HUDEP-2 (cell line): ENCODE measurements around the gene PTPRD.

Experiments used
- DNase-seq, 76 experiments: peaks; one replicate each; lab custom pipeline; 2025; ENCODE audit not compliant: unreplicated experiment in 76 of 76; lab: John Stamatoyannopoulos, UW

Gene PTPRD

GRCh38 chr9:8585036-8585435, 2027.8 kb downstream of the PTPRD start:
- DNase-seq, result no peak

- DNase-seq, result no peak
Measured at GRCh38 chr9:8579661-8580060, 2033.1 kb downstream of the PTPRD start.

- DNase-seq, result no peak
Measured at GRCh38 chr9:8576741-8577140, 2036.1 kb downstream of the PTPRD start.

- DNase-seq, result no peak
Measured at GRCh38 chr9:8574846-8575245, 2038.0 kb downstream of the PTPRD start.

- DNase-seq, result no peak
Measured at GRCh38 chr9:8572209-8572608, 2040.6 kb downstream of the PTPRD start.

GRCh38 chr9:8571643-8572042, 2041.2 kb downstream of the PTPRD start:
- no peak for DNase-seq

GRCh38 chr9:8570776-8571175, 2042.0 kb downstream of the PTPRD start:
- DNase-seq, result no peak

- no peak for DNase-seq
Measured at GRCh38 chr9:8569823-8570222, 2043.0 kb downstream of the PTPRD start.

- DNase-seq, result no peak
Measured at GRCh38 chr9:8567963-8568579, 2044.7 kb downstream of the PTPRD start.

GRCh38 chr9:8564960-8565359, 2047.8 kb downstream of the PTPRD start:
- DNase-seq, result no peak

- no peak for DNase-seq
Measured at GRCh38 chr9:8560560-8561525, 2052.0 kb downstream of the PTPRD start.

GRCh38 chr9:8558176-8558575, 2054.6 kb downstream of the PTPRD start:
- no peak for DNase-seq

GRCh38 chr9:8555762-8556500, 2056.9 kb downstream of the PTPRD start:
- DNase-seq, result no peak

- no peak for DNase-seq
Measured at GRCh38 chr9:8553444-8553843, 2059.4 kb downstream of the PTPRD start.

- no peak for DNase-seq
Measured at GRCh38 chr9:8552732-8553131, 2060.1 kb downstream of the PTPRD start.

- no peak for DNase-seq
Measured at GRCh38 chr9:8549214-8549613, 2063.6 kb downstream of the PTPRD start.

- no peak for DNase-seq
Measured at GRCh38 chr9:8543219-8543618, 2069.6 kb downstream of the PTPRD start.

- DNase-seq, result no peak
Measured at GRCh38 chr9:8542537-8542936, 2070.3 kb downstream of the PTPRD start.

GRCh38 chr9:8539681-8540197, 2073.1 kb downstream of the PTPRD start:
- DNase-seq, result no peak

GRCh38 chr9:8536845-8537244, 2076.0 kb downstream of the PTPRD start:
- DNase-seq, result no peak

GRCh38 chr9:8534828-8535227, 2078.0 kb downstream of the PTPRD start:
- DNase-seq, result no peak
